HepG2 (cell line): ENCODE data around the gene BBS9.

Experiments used
- CREB3 ChIP-seq: sonication (generic); formaldehyde crosslinking; IDR thresholded peaks from 2 replicates; pipeline ENCODE4 v1.5.0; 2020; ENCODE audit warnings: missing genetic modification reagents
- EZH2 ChIP-seq: conservative IDR thresholded peaks from 2 replicates; pipeline ENCODE4 v1.6.1; 2012; ENCODE audit warnings: mild to moderate bottlenecking, low read depth, low read length, moderate library complexity
- MAFK ChIP-seq, 2 experiments: IDR thresholded peaks in 1 of 2; conservative IDR thresholded peaks in 1 of 2; 2 replicates each; pipeline ENCODE4 v1.6.1; 2011; ENCODE audit warnings: improper control_type of control experiment in 2 of 2, low read length in 2 of 2
- TMF1 ChIP-seq: sonication (generic); formaldehyde crosslinking; IDR thresholded peaks from 2 replicates; pipeline ENCODE4 v1.8.1; 2022; ENCODE audit warnings: low read depth, missing genetic modification reagents

- TF ChIP-seq MAFK (conservative IDR thresholded peaks at IDR 0.05 in 1 of 2, IDR thresholded peaks at IDR 0.05 in 1 of 2; ENCODE audit: low read length in 2 of 2) (no peak), CREB3 (no peak), TMF1 (CRISPR knock-in tag) (no peak), EZH2 (no peak)
Observed at GRCh38 chr7:33623267-33623666, 493.9 kb downstream of the BBS9 start.
